Suprapubic skin (tissue), 3 donors: Measurements from ENCODE around the gene CECR2.

Source experiments
- CTCF ChIP-seq, 2 donors: fragments of 200-600 bp in 1 of 2; fragments of 450-650 bp in 1 of 2; sonication (generic) in 1 of 2; IDR thresholded peaks; one replicate each; pipeline ENCODE4 v1.5.1; 2016 to 2019; ENCODE audit warnings: antibody characterized with exemption in 2 of 2, mild to moderate bottlenecking in 1 of 2, moderate library complexity in 1 of 2
- POLR2A ChIP-seq, 2 donors: fragments of 450-650 bp; IDR thresholded peaks; one replicate each; pipeline ENCODE4 v1.6.1; 2017; ENCODE audit warnings: antibody characterized with exemption in 2 of 2, mild to moderate bottlenecking in 2 of 2, moderate library complexity in 2 of 2

- TF ChIP-seq POLR2A (IDR thresholded peaks at IDR 0.05): no peak
- TF ChIP-seq CTCF (IDR thresholded peaks at IDR 0.05): no peak
These were observed 38.4 kb downstream of the CECR2 start for GRCh38 chr22:17407643-17408042.
